Astrocyte (in vitro differentiated cells and primary cell): ENCODE data around the gene CBY1.
A peak's percentile ranks its signal among the peaks of the same experiment; 100 is the strongest.

Experiments used
- CTCF ChIP-seq: IDR thresholded peaks from 2 replicates; pipeline ENCODE4 v1.5.1; 2011; ENCODE audit warnings: low read depth, mild to moderate bottlenecking, inconsistent platforms, low read length, moderate library complexity; ENCODE audit not compliant: insufficient read depth
- EZH2 ChIP-seq: IDR thresholded peaks from 2 replicates; pipeline ENCODE4 v1.6.1; 2012; ENCODE audit warnings: mild to moderate bottlenecking, low read length, inconsistent platforms; ENCODE audit not compliant: insufficient read depth

- peak; percentile 45 for TF ChIP-seq CTCF
- TF ChIP-seq EZH2 = no peak
Measured at GRCh38 chr22:38681582-38682335, 25.3 kb downstream of the CBY1 start, which contains the start of gene TOMM22.
